Epithelial cell of prostate (primary cell): ENCODE measurements around the gene NUCKS1.

Experiments used
- DNase-seq: peaks from one replicate; pipeline ENCODE4 v3.0.0-alpha.2; 2011; ENCODE audit warnings: low read depth, low spot score
- H3K27ac ChIP-seq: fragments of 450-650 bp; 2 replicates; pipeline ENCODE4 v1.5.1; 2017; ENCODE audit warnings: mild to moderate bottlenecking

Gene NUCKS1

DNA sequence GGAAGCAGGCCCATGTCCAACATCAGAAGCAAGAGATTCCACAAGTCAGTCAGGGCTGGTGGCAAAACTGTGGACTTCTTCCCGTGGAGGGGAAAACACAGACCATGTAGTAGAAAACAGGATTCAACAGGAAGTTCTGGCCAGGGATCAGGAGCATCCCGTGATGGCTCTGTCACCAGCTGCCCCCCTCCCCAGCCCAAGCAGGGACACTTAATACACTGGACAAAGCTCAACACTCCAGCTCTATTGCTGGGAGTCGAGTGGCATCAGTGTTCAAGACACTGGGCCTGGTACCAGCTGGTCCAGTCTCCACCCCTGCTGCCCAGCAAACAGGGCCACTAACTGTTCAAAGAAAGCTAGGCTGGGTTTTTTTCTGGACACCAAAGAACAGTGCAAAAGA, 73.4 kb downstream of the NUCKS1 start:
- no peak for DNase-seq
- H3K27ac ChIP-seq = no peak overlapping the region

DNA sequence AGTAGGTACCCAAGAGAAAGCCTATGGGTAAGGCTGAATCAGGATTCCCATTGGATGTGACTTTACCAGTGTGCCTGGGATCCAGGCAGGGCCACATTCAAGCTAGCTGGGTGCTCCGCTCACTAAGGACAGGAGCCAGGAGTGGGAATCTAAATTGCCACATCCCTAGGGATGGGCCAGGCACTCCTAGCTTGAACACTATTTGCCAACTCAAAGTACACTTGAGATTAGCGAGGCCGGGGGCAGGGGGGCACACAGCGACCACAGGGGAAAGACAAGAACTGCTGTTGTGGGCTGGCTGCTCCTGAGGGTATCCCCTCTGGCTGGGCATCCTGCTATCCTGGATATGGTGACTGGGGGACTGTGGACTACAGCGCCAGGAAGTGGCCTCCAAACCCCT, 74.0 kb downstream of the NUCKS1 start:
- no peak for DNase-seq
- no peak overlapping the region for H3K27ac ChIP-seq

DNA sequence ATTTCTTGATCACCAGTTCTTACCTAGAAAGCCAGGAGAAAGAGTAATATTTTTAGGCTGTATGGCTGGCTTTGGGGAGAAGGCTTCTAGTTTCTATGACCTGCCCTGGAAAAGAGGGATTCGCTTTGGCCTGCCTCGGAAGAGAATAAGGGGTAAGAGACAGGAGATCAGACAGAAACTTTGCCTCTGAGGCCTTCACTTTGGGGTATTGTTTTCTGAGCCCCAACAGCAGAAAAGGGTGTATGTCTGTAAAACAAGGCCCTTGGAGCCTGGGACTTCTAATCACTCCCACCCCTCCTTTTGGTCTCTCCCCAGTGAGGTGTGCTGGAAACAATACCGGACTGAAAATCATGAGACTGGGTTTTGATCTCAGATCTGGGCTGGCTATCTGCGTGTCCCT, 74.7 kb downstream of the NUCKS1 start:
- DNase-seq = no peak
- H3K27ac ChIP-seq = no peak overlapping the region

DNA sequence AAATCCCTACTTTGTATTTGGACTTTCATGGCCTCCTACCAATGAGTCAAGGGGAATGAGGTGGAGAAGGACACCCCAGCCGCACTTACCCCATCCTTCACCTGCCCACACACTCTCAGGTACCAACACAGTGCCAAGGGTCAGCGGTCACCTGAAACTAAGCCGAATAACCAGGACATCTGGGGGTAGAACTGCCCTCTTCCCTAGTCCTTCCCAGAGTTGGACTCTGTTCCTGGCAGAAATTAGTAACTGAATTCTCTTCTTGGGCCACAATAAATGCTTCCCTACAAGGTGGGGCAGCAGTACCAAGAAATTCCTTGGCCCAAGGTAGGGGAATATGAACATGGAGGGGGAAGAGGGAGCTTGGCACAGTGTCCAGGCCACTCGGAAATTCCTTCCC, 77.0 kb downstream of the NUCKS1 start:
- H3K27ac ChIP-seq = no peak overlapping the region
- no peak for DNase-seq

DNA sequence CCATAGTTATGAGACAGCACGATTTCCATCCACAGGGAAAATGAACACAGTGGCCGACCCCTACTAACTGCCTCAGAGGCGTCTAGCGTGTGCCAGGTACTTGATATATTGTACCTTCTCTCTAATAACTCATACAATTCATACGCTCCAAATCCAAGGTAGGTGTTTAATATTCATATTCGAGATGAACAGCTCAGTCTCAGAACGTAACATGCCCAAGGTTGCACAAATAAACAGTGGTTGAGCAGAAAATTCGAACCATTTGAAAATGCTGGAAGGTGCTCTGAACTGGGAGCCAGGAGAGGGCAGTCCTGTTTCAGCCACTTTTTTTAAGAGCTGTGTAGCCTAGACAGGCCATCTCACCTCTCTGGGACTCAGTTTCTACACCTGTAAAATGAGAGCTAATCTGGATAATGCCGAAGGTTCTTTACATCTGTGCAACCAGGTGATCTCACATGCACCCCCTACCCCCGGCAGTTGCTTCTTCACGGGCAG, 77.5 kb downstream of the NUCKS1 start:
- H3K27ac ChIP-seq = no peak overlapping the region
- no peak for DNase-seq

DNA sequence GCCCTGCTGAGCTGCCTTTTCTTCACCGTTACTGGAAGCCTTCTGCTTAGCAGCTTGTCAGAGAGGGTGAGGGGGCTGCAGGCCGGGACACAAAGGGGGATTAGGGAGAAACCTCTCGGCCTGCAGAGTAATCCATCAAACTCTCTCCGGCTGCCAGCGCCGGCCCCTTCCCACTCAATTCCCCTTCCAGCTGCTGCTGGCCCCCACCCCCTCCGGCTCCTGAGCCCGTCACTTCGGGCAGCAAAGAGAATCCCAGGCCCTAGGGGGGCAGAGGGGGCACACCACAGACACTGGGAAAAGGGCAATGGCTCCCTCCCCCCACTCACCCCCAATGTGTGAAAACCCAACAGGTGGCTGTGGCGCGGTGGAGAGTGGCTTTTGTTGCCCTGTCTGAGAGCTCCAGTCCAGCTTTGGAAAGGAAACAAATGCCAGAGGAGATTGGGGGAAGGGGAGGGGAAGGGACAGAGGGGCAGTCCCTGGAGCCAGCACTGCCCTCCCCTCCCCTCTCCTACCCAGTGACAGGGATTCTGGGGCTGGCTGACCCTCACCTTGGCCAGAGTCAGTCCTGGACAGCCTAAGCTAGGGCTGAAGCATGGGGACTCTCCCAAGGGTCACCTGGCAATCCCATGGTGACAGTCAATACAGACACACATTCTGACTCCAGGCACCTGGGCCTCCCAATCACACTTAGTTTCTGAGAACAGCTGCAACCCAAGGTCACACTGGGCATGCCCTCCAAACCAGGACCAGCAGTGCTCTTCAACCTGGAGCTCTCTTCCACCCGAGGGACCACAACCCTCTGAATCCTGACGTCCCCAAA, 79.2 kb downstream of the NUCKS1 start:
- DNase-seq = no peak
- H3K27ac ChIP-seq = no peak overlapping the region

DNA sequence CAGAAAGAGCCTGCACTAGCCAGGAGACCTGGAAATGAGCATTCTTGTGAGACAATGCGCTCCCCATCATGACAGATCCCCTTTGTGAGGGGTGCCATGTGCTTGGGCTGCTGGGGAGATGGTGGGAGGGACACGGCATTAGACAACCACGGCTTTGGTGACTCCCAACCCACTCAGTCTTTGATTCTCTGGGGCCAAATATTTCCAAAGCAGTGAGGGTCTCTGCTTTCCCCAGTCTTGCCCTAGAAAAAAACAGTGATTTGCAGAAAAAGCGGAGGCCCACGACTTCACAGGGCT, 79.9 kb downstream of the NUCKS1 start:
- no peak for DNase-seq
- no peak overlapping the region for H3K27ac ChIP-seq

DNA sequence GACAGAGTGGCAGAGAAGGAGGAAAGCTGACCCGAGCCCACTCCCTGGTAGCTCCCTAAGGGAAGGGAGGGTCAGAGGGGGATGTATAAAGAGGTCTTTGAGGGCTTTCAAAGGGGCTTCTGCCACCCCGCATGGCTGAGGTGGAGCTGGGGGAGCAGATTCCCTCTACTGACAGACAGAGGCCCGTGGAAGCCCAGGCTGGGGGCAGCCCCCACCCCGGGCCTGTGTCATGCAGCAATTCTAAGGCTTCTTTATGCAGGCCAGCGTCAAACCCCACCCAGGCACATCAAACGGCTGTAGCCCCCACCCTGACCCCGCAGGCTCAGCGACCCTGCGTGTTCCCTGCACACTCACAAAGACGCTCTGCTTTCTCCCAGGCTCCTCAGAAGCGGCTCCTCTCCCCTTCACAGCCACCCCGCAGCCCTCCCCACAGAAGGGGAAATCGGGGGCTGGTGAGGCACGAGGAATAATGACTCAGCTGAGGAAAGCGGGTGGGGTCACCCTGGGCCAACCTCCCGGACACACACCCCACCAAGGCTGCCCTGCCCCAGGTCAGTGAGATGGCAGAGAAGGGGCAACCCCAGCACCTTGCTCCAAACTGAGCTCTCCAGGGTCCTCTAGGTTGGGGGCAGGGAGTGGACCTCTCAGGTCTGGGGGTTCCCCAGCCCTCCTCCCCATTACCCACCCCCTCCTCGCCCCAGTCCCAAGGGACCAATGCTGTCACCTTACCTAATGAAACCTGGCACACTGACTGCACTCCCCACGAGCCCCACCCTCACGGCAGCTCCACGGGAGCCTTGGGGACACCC, 80.4 kb downstream of the NUCKS1 start:
- H3K27ac ChIP-seq = no peak overlapping the region
- DNase-seq = no peak

DNA sequence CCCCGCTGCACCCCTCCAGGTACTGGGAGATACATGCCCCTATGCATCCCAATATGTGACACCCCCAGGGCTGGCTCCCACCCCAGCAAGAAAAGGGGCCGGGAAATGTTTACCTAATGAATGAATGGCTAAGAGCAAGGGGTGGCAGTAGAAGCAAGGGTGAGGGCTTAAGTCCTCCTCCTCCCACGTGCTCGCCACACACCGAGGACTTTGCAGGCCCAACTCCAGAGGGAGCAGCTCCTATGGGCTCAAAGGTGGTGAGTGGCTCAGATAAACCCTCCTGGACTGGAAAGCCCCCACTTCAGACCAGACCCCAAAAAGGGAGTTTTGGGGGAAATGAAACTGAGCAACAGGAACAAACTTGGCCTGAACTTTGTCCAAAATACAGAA, 81.0 kb downstream of the NUCKS1 start:
- H3K27ac ChIP-seq = no peak overlapping the region
- no peak for DNase-seq

DNA sequence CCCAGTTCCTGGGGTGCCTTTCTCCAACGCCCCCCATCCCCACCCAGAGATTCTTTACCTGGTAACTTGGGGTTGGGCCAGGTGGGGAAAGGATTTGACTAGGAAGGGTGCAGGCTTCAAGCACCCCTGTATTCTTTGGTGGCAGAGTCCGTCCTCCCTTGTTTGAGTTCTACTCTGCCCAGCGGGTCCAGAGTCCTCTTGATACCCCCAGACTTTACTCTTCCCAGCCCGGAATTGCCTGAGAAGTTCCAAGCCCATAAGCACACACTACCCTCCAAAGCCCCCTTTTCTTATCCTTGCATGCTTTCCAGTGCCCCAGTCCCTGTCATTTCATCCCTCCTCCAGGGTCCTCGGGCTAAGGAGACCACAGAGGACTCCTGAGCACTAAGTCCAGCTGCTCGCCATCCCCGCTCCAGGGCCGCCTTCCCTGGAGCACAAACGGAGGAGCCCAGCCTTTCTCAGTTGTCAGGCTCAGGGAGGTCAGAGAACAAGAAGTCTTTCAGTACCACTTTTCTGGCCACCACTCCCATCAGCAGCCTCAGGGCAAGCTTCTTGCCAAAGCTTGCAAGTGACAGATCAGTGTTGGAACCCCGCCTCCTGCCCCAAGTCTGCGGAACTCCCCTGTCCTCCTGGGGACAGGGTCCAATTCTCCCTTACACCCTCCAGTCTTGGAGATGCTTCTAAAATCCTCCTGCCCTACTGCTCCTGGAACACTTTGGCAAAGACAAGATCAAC, 81.9 kb downstream of the NUCKS1 start:
- DNase-seq = no peak
- no peak overlapping the region for H3K27ac ChIP-seq

DNA sequence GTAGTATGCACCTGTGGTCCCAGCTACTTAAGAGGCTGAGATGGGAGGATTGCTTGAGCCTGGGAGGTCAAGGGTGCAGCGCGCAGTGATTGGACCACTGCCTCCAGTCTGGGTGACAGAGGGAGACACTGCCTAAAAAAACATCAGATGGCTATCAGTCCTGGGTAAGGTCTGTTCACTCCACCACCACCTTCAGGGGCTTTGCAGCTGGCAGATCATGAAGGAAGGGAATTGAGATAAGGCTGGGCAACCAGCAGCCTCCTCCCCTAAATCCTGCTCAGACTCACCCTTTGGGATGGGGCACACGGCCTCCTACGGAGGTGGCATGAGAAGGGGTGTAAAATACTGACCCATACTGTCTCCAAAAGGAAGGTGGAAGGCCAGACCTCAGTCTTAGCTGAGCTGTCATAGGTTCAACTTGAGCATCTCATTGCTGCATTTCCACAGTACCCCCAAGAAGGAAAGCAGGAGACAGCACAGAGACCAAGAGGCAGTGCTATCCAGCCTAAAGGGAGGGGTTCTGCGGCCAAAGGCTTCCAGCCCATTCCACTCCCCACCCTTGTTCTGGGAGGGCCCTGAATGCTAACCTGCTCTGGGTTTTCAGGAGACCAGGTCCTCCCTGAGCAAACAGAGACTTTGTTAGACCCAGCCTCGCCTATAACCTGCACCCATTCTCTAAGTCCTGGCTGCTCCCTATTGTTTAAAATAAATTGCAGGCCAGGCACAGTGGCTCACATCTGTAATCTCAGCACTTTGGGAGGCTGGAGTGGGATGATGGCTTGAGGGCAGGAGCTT, 83.4 kb downstream of the NUCKS1 start:
- DNase-seq = no peak
- H3K27ac ChIP-seq = no peak overlapping the region

DNA sequence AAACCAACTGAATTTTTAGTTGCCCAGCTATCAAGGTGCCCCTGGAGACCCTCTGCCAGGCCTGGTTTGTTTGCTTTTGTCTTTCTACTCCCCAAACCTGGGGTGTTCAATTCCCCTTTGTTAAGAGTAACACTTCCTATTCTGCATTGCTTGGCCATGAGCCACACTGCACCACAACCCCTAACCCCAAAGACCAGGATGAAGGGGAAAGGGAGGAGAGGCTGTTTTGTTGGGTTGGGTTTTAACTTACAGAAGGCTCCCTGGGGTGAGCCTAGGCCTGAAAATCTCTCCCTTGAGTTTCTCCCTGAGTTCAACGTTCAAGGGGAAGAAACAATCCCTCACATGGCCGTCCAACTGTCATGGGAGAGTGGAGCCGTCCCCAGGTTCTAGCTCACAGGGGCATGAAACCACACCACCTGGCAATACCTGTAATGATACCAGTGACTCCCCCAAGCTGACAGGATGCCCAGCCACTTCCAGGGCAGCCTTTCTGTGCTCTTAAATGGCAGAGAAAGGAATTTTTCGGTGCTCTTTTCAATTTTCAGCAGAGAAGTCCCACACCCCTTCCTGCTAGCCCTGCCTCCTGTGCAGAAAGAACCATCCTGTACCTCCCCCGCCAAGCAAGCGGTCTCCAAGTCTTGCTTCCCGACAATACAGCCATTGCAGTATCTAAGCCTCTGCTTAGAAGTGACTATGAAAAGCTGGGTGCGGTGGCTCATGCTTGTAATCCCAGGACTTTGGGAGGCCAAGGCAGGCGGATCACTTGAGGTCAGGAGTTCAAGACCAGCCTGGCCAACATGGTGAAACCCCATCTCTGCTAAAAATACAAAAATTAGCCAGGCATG, 84.6 kb downstream of the NUCKS1 start:
- no peak overlapping the region for H3K27ac ChIP-seq
- DNase-seq = no peak

DNA sequence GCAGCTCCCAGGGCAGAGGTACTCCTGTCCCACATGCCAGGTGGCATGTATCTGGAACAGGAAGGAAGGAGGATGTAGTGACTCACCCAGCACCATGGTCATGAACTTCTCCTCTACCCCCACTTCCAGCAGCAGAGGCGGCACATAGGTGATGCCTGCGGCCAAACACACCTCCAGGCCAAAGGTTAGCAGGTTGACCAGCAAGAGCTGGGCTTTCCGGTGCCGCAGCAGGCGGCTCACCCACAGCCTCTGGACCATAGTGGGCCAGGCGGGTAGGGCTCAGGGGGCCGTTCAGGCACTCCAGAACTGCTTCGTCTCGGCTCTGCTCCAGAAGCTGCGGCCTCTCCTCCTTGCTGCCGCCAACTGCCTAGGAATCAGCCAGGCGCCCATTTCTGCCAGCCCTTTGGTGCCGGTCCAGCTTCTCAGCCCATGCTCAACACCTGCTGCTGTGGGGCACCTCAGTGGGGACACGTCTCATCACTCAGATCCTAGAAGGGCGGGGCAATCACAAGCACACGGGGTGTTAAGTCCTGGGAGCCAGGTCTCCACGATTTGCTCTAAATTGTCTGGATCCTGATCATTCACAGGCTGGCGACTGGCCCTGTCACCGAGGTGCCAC, 85.5 kb downstream of the NUCKS1 start:
- H3K27ac ChIP-seq = no peak overlapping the region
- peak; percentile 8 for DNase-seq

DNA sequence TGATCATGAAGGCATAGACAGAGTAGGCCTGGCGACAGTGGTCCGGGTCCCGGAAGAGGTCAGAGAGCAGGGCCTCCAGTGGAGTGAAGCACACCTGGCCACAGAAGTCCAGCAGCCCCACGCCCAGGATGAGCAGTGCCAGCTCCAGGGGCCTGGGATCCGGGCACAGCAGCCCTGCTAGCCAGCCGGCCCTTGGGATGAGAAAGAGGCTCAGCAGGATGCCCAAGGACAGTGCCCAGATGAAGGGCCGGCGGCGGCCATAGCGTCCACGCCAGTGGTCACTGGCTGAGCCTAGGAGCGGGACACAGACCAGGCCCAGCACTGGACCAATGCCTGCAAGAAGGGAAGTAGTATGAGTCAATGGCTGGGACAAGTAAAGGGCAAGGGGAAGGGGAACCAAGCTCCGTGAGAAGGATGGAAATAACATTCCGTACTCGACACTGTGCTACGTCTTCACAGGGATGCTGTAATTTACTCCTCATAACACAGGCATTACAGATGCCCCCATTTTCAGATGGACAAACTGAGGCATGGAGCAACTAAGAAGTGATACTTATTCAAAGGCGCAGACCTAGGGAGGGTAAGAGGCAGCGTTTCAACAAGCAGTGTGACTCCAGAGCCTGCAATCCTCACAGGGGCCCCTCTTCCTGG, 86.6 kb downstream of the NUCKS1 start:
- DNase-seq = no peak
- H3K27ac ChIP-seq = no peak overlapping the region
